Subcutaneous adipose tissue (tissue), 4 donors: ENCODE measurements around the gene REPS2. TPM values are rescaled to one million over a fixed set of nuclear protein-coding genes. Genes with fewer than 3 reads are reported as not detected.

Experiments used
- CTCF ChIP-seq: fragments of 450-650 bp; IDR thresholded peaks from one replicate; pipeline ENCODE4 v1.5.1; 2016; ENCODE audit warnings: low read depth, mild to moderate bottlenecking, control low read depth, antibody characterized with exemption, moderate library complexity
- total RNA-seq, 4 donors: library from RNA; depleted of rRNA; stranded (reverse); fragments of >200 nt; gene quantifications; one replicate each; pipeline ENCODE4 v1.1.0, GENCODE V29; 2016

Gene REPS2
- total RNA-seq, 4 donors from 2014 or later, result 3.3 to 10.3 (median 5.3) TPM

- TF ChIP-seq CTCF, result no peak
Observed at GRCh38 chrX:17160975-17161374, 214.5 kb downstream of the REPS2 start.

GRCh38 chrX:17161991-17162390 is 215.5 kb downstream of the REPS2 start:
- TF ChIP-seq CTCF, result no peak

GRCh38 chrX:17164079-17164478 is 217.6 kb downstream of the REPS2 start:
- no peak for TF ChIP-seq CTCF

- TF ChIP-seq CTCF, result no peak
Observed at GRCh38 chrX:17164941-17165340, 218.5 kb downstream of the REPS2 start.

DNA sequence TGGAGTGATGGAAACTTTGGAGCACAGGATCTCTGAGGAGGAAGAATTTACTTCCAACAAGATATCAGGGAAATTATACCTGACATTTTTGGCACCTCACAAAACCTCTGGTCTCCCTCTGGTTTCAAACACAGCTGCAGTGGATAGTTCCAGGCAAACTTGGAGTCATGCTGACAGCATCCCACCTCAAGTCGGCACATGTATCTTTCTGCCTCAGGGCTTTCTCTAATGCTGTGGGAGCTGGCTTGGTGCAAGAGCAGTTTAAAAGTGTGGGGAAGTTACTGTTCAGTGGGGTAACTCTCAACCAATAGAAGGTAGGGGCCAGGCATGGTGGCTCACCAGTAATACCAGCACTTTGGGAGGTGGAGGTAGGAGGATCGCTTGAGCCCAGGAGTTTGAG is 221.5 kb downstream of the REPS2 start:
- no peak for TF ChIP-seq CTCF

DNA sequence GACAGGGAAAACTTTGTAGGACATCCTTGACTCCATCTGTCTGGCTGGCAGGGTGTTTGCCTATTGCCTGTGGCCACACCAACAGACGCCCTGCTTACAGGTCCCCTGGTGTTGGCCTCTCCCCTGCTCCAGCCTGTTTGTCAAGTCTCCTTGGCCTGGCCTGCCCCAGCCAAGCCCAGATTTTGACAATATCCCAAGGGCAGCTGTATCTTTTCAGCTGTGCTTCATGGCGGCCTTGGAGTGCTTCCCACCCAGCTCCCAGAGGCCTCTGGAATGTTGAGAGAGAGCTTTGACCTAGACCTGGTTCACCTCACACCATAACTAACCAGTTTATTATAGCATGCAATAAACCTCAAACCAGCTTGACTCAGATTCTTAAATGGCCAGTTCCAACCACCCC is 224.5 kb downstream of the REPS2 start:
- TF ChIP-seq CTCF, result no peak

GRCh38 chrX:17174671-17175070 is 228.2 kb downstream of the REPS2 start:
- TF ChIP-seq CTCF, result no peak
